T-helper 2 cell treated with Interferon-gamma antibody and Interleukin-4, amounts not matched to agents 5 μg/mL and 100 μg/mL, for 36 hours (primary cell): ENCODE data around the gene ZFP3.
"Not testable (repeated sequence)": the region's sequence is repeated elsewhere in the genome, so short reads cannot be mapped to it uniquely, and the experiment has no call there.

ENCODE experiments used
- DNase-seq: peaks from one replicate; pipeline ENCODE4 v3.0.0; 2021; ENCODE audit warnings: low spot score
- H3K27ac Mint-ChIP-seq: one replicate; pipeline ENCODE4 v1.8.0; 2021; ENCODE audit warnings: mild to moderate bottlenecking, mixed read lengths
- H3K27me3 Mint-ChIP-seq: one replicate; pipeline ENCODE4 v1.8.0; 2021; ENCODE audit warnings: low read depth, mixed read lengths
- H3K36me3 Mint-ChIP-seq: one replicate; pipeline ENCODE4 v1.8.0; 2021; ENCODE audit warnings: low read depth, mixed read lengths
- H3K4me1 Mint-ChIP-seq: one replicate; pipeline ENCODE4 v1.8.0; 2021; ENCODE audit warnings: low read depth, mixed read lengths
- H3K4me3 Mint-ChIP-seq: one replicate; pipeline ENCODE4 v1.8.0; 2022; ENCODE audit warnings: mild to moderate bottlenecking, moderate library complexity, mixed read lengths
- H3K9me3 Mint-ChIP-seq: one replicate; pipeline ENCODE4 v1.8.0; 2021; ENCODE audit warnings: mixed read lengths

ZFP3 gene

GRCh38 chr17:5124896-5125295 lies 46.6 kb downstream of the ZFP3 start:
- H3K9me3 Mint-ChIP-seq, H3K27ac Mint-ChIP-seq, H3K36me3 Mint-ChIP-seq: not testable (repeated sequence)

DNA sequence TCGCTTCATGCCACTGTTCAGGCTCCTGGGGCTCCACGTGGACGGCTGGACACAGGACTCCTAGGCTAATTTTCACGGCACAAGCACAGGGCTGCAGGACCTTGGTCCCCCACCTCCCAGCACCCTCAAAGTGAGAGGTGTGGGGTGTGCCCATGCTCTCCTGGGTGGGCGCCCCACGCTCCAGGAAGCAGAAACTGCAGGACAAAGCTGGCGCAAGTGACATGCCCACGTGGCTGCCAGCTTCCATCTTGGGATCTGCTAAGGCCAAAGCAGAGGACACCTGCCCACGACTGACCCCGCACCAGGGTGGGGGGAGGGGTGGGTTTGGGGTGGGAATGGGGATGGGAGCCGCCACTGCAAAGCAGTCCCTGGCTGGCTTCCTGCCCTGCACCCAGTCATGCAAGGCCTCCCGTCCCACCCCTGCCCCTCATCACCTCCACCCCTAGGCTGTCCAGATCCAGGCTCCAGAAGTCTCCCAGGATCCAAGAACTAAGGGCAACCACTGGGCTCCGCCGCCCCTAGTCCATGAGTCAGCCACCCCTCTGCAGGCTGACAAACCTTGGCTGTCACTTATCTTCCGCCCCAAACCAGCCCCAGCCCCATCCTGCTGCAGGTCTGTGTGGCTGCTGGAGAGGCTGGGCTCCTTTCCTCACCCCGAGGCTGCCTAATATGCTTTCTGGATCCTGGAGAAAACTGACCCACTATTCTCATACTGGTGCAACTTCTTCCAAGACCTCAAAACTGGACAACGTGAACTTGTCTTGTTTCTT lies 48.6 kb downstream of the ZFP3 start:
- peaks cover 23% of the 10 kb centered on the region for H3K27me3 Mint-ChIP-seq
- H3K4me3 Mint-ChIP-seq: no peak overlapping the region
- no peak for DNase-seq
- no peaks in the 10 kb centered on the region for H3K36me3 Mint-ChIP-seq
- H3K27ac Mint-ChIP-seq: no peak overlapping the region
- no peaks in the 10 kb centered on the region for H3K4me1 Mint-ChIP-seq
- H3K9me3 Mint-ChIP-seq: no peaks in the 10 kb centered on the region

More at GRCh38 chr17:5124896-5125295, 46.6 kb downstream of the ZFP3 start:
- peaks cover 35% of the 10 kb centered on the region for H3K27me3 Mint-ChIP-seq
- not testable (repeated sequence) for H3K4me3 Mint-ChIP-seq, DNase-seq, H3K4me1 Mint-ChIP-seq

- DNase-seq: no peak
- Mint-ChIP-seq H3K9me3 (no peaks in the 10 kb centered on the region), H3K27me3 (peaks cover 17% of the 10 kb centered on the region), H3K27ac (no peak overlapping the region), H3K4me1 (no peaks in the 10 kb centered on the region), H3K36me3 (no peaks in the 10 kb centered on the region), H3K4me3 (no peak overlapping the region)
Observed at GRCh38 chr17:5127910-5128309, 49.6 kb downstream of the ZFP3 start.

GRCh38 chr17:5128387-5128786 lies 50.1 kb downstream of the ZFP3 start:
- not testable (repeated sequence) for H3K27ac Mint-ChIP-seq, H3K4me3 Mint-ChIP-seq, H3K4me1 Mint-ChIP-seq, DNase-seq, H3K9me3 Mint-ChIP-seq, H3K36me3 Mint-ChIP-seq
- H3K27me3 Mint-ChIP-seq: peaks cover 17% of the 10 kb centered on the region

GRCh38 chr17:5128905-5129535 lies 50.8 kb downstream of the ZFP3 start:
- Mint-ChIP-seq H3K4me3 (no peak overlapping the region), H3K9me3 (no peaks in the 10 kb centered on the region), H3K36me3 (no peaks in the 10 kb centered on the region), H3K4me1 (no peaks in the 10 kb centered on the region), H3K27ac (no peak overlapping the region), H3K27me3 (peaks cover 12% of the 10 kb centered on the region)
- DNase-seq: no peak

- H3K27ac Mint-ChIP-seq, H3K27me3 Mint-ChIP-seq, H3K4me3 Mint-ChIP-seq, H3K36me3 Mint-ChIP-seq, H3K4me1 Mint-ChIP-seq, DNase-seq, H3K9me3 Mint-ChIP-seq: not testable (repeated sequence)
Observed at GRCh38 chr17:5129770-5130169, 51.5 kb downstream of the ZFP3 start.

DNA sequence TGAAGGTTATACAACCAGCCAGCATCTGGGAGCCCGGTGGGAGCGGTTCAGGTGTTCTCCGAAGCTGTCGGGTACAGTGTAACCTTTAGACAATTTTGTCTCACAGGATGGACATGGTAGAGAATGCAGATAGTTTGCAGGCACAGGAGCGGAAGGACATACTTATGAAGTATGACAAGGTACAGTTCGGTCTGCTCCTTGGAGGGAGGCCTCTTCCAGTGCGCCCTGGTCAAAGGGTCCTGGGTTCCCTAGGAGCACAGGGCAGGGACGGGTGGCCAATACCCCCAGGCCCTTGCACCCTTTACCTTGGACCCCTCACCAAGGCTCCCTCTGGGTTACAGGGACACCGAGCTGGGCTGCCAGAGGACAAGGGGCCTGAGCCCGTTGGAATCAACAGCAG lies 52.0 kb downstream of the ZFP3 start:
- not testable (repeated sequence) for DNase-seq, H3K27me3 Mint-ChIP-seq, H3K27ac Mint-ChIP-seq, H3K9me3 Mint-ChIP-seq, H3K4me1 Mint-ChIP-seq, H3K4me3 Mint-ChIP-seq, H3K36me3 Mint-ChIP-seq

GRCh38 chr17:5130687-5131086 lies 52.4 kb downstream of the ZFP3 start:
- not testable (repeated sequence) for H3K27me3 Mint-ChIP-seq, H3K9me3 Mint-ChIP-seq, H3K27ac Mint-ChIP-seq, H3K4me3 Mint-ChIP-seq, H3K4me1 Mint-ChIP-seq, DNase-seq, H3K36me3 Mint-ChIP-seq

DNA sequence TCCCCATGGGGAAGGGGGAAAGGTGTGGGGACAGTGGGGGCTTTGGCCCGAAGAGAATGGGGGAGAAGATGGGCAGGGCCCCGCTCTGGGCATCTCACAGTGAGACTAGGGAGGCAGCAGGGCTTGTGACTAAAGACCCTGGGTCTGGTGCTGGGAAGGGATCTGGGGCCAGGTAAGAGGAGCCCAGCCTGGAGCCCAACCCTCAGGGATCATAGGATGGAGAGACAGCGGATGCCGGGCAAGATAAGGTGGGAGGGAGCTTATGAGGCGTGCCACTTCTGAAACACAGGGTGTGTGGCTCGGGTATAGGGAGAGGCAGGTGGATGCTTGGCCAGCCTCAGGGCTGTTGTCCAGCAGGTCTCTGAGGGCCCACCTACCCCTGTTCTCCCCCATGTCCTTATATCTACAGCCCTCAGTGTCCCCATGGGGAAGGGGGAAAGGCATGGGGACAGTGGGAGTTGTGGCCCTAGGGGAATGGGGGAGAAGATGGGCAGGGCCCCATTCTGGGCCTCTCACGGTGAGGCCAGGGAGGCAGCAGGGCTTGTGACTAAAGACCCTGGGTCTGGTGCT lies 53.0 kb downstream of the ZFP3 start:
- DNase-seq: no peak
- Mint-ChIP-seq H3K27ac (no peak overlapping the region), H3K27me3 (peaks cover 3% of the 10 kb centered on the region), H3K4me3 (no peak overlapping the region), H3K36me3 (no peaks in the 10 kb centered on the region), H3K4me1 (no peaks in the 10 kb centered on the region), H3K9me3 (no peaks in the 10 kb centered on the region)

DNA sequence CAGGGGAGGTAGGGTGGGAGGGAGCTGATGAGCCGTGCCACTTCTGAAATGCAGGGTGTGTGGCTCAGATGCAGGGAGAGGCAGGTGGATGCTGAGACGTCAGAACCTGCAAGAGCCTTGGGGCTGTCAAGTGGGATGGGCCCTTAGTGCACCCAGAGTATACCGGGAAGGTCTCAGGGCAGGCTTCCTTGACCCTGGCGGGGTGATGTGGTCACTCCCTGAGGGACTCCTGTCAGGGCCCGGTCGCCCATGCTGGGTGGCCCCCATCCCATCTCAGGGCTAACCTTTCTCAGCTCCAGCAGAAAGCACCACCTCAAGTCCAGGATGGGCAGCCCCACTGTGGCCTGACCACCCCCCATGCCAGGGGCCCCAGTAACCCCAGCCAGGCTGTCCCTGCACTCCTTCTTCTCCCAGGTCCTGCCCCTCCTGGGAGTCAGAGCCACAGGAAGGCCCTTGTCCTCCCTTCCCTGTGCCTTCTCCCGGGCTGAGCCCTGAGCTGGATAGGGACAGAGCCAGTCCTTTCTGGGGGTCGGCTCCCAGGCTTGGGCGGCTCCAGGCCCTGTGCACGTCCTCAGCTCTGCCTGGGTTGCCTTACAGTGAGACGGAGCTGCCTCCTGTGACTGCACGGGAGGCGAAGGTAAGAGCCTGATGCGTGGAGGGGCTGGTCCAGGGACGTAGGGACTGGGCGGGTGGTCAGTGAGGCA lies 53.7 kb downstream of the ZFP3 start:
- H3K27me3 Mint-ChIP-seq, DNase-seq, H3K4me1 Mint-ChIP-seq, H3K27ac Mint-ChIP-seq, H3K36me3 Mint-ChIP-seq, H3K4me3 Mint-ChIP-seq, H3K9me3 Mint-ChIP-seq: not testable (repeated sequence)

DNA sequence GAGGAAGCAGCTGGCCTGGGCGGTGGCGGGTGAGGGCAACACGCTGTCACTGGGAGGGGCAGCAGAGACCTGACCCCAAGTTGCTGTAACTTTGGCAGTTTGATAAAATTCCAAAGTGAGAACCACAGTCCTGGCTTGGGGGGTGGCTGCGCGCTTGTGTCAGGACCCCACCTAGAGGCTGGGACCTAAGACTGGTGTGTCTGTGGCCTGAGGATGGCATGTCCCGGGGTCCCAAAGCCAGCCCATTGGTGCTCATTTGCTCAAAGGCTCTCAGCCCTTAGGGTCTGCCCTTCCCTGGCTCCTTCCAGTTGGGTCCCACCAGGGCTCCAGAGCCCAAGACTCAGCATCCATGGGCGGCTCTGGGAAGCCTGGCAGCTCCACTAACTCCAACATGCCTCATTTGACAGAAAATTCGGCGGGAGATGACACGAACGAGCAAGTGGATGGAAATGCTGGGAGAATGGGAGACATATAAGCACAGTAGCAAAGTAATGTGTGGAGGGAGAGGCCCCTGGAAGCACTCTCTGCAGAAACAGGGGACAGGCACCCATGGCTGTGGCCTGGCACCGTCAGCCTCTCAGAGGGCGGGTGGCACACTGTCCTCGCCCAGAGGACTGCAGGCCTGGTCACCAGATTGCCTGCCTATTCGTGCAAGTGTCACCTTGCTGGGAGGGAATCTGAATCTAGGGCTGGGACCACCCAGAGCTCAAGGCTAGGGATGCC lies 54.4 kb downstream of the ZFP3 start:
- DNase-seq, H3K4me3 Mint-ChIP-seq, H3K4me1 Mint-ChIP-seq: not testable (repeated sequence)

DNA sequence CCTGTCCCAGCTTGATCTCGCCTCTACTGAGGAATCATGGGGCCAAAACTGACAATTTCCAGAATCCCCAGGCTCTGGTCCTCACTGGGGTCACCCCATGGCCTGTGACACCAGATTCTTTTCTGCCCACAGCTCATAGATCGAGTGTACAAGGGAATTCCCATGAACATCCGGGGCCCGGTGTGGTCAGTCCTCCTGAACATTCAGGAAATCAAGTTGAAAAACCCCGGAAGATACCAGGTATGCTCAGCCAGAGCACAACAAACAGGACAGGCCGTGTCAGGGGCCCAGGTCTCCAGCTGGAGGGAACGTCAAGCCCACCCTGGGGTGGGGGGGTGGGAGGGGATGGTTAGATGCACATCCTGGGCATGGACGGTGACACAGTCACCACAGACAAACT lies 55.0 kb downstream of the ZFP3 start:
- Mint-ChIP-seq H3K4me3 (no peak overlapping the region), H3K27ac (no peak overlapping the region), H3K4me1 (no peaks in the 10 kb centered on the region), H3K36me3 (no peaks in the 10 kb centered on the region), H3K27me3 (no peaks in the 10 kb centered on the region), H3K9me3 (no peaks in the 10 kb centered on the region)
- DNase-seq: no peak

More for the DNA sequence above, 54.4 kb downstream of the ZFP3 start:
- not testable (repeated sequence) for H3K9me3 Mint-ChIP-seq, H3K27me3 Mint-ChIP-seq, H3K27ac Mint-ChIP-seq, H3K36me3 Mint-ChIP-seq

DNA sequence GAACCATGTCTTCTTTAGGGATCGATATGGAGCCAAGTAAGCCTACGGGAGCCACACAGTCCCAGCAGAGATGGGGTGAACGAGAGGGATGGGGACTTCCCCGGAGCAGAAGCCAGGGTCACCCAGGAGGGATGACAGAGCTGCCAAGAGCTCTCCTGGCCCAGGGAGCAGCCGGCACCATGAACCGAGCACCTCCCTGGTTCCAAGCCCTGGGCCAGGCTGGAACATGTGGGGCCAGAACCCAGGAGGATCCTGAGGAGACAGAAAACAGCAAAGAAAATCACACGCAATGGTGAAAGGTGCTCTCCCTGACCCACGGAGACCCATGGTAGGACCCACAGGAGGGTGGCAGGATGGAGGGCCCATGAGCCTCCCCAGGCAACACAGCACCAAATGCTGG lies 55.7 kb downstream of the ZFP3 start:
- H3K9me3 Mint-ChIP-seq, H3K27ac Mint-ChIP-seq, DNase-seq, H3K4me3 Mint-ChIP-seq, H3K27me3 Mint-ChIP-seq, H3K36me3 Mint-ChIP-seq, H3K4me1 Mint-ChIP-seq: not testable (repeated sequence)

GRCh38 chr17:5134571-5134970 lies 56.3 kb downstream of the ZFP3 start:
- not testable (repeated sequence) for H3K27me3 Mint-ChIP-seq, H3K9me3 Mint-ChIP-seq, H3K4me3 Mint-ChIP-seq, H3K4me1 Mint-ChIP-seq, H3K27ac Mint-ChIP-seq, H3K36me3 Mint-ChIP-seq, DNase-seq
